HG03280 (cell line): ENCODE results near the gene SORCS3.

Source experiments
- ATAC-seq: cut with Tn5 transposase; IDR thresholded peaks from one replicate; pipeline ENCODE4 v1.9.1; 2021; ENCODE audit warnings: mild to moderate bottlenecking, moderate library complexity; ENCODE audit not compliant: unreplicated experiment

SORCS3 gene

GRCh38 chr10:105161149-105161548 is 520.1 kb downstream of the SORCS3 start:
- no peak for ATAC-seq

DNA sequence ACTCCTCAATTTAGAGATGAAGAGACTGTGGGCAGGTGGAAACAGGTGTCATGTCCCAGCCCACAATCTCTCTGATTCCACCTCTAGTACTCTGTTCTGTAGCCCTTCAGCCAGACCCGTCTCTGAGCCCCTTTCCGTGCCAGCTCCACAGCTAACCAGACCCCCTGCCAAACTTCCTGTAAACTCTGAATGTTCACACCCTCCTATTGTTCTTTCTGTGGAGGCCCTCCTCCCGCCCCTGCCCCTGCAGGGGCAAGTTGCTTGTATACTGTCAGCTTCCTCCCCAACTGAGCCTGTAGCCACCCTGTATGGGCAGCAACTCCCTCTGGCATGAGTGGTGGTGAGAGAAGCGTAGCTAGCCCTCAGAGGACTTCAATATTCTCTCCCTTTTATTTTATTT is 520.7 kb downstream of the SORCS3 start:
- ATAC-seq: no peak

DNA sequence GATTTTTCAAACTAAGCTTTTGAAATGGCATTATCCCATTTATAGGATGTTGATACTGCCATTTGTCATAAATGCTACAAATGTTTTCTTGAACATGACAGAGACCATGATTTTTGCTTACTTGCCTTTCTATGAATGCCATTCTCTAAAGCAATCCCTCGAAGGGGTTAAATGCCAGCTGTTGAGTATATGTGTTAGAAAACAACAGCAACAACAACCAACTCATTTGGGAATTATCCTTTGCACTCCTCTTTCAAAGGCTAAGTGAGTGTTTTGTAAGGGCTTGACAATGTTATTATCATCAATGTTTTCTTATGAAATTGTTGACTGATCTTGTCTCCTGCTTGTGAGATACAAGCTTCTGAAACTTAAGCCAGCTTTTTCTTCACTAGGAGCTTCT is 529.4 kb downstream of the SORCS3 start:
- no peak for ATAC-seq

DNA sequence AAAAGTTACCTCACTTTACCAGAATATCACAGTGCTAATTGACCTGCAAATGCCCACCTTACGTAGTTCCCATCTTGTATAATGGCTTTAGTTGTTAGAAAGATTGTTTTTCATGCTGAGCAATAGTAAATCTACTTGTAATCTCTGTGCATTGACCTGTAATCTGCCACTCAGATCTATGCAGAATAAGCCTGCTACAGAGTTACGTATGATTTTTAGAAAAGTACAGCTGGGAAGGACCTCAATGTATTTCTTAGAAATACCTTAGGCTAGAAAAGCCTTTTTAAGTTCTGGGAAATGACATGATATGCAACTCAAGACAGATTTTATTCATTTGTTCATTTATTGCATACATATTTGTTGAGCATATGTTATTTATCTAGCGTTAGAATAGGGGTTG is 530.9 kb downstream of the SORCS3 start:
- ATAC-seq: no peak

DNA sequence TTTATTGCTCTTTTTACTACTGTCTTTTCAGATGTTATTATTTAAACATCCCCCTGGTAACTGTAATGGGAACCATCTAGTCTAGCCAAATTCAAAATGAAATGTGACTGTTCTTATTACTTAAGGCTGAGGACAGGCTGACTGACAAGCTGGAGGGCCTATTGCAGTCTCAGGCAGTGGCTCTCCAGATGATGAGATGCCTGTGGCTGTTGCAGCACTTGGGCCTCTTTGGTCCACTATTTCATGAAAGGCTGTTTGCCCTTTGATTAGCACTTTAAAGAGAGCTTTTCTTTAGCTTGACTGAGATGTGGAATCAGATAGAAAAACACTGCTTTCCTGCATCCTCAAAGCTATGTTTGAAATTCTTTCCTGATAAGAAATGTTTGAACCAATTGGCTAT is 540.5 kb downstream of the SORCS3 start:
- ATAC-seq: no peak

DNA sequence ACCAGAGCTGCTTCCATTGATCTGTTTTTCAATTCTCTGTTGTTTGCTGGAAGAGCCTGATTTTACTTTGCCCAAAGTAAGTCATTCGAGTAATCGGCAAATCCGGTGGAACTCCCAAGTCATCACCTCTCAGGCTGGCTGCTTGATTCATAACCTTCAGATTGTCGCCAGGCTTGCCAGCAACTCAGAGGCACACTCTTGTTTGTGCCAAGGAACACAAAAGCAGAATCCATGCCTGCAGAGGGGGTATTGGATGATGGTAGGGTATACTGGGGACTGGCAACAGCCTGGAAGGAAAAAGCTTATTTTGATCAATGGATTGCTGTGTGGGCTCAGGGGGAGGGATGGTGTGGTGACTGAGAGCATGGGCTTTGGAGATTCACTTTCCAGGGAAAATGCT is 542.4 kb downstream of the SORCS3 start:
- no peak for ATAC-seq

DNA sequence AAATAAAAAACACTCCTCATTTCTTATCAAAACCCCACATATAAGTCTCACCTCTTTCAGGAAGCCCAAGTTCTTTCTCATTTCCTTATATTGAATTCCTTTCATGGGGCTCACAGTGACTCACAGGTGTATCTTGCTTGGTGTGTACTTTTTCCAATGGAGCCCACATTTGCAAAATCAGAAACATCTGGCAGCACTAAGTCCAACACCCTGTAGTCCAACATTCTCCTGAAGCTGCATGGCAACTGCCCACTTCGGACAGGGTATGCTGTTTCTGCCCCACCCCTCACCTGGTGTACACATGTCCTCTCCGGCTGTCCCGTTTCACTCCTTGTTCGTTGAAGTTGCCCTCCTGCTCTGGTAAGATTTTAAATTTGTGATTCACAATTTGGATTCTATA is 544.1 kb downstream of the SORCS3 start:
- ATAC-seq: no peak

DNA sequence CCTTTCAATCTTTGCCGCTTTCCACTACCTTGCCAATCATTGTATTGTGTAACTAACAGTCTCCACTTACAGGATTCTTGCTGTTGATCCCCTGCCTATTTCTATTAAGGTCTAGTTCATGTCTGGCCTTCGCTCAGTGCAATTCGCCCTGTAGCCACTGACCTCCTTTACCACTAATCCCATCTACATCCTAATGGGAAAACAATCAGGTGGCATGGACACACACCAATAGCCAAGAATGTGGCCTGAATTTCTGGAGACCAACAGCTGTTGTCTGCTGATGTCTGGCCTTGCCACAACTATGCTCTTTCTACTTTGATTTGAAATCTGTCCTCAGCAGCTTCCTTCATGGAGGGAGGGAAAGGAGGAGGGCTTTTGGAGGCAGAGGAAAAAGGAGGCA is 546.2 kb downstream of the SORCS3 start:
- ATAC-seq: no peak

DNA sequence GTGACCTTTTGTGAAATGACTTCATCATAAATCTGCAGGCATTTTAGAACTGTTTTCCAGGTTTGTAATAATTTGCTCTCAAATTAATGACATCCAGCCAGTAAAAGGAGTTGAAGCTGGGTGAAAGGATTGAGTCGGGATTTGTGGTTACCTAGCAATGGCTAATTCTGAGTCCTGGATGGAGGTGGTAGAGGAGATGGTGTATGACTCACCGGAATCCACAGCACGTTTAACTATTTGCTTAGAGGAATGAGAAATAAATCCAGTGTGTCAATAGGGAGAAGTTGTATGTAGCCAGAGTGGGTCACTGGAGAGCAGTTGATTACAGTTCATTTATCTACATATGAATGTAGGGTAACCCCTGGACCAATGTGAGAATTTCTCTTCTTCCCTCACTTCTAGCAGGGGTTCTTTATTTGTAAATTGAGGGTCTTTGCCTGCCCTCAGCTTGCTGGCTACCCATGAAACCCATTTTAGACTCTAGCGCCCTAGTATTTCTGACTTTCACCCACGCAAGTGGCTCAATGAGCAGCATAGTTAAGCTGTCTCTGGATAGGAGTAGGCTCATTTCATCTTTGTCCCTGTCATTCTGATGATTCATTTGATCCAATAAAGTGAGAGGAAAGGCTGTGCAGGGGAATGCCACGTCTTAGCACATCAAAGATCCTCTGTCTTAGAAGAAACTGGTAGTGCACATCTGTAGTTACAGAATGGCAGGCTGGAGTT is 547.8 kb downstream of the SORCS3 start:
- no peak for ATAC-seq

DNA sequence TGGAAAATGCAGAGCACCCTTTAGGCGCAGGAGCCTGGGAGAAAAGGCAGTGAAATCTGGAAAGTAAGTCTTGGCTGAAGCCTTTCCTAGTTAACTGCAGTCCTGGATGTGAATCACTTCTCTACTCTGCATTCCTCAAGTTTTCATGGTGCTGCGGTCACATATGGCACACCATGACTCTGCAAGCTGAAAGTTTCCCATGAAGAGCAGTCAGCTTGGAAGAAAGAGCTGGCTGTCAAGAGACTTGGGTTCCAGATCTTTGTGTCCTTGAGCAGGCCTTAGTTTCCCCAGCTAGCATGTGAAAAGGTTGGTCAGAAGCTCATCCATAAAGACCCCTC is 548.3 kb downstream of the SORCS3 start:
- no peak for ATAC-seq

DNA sequence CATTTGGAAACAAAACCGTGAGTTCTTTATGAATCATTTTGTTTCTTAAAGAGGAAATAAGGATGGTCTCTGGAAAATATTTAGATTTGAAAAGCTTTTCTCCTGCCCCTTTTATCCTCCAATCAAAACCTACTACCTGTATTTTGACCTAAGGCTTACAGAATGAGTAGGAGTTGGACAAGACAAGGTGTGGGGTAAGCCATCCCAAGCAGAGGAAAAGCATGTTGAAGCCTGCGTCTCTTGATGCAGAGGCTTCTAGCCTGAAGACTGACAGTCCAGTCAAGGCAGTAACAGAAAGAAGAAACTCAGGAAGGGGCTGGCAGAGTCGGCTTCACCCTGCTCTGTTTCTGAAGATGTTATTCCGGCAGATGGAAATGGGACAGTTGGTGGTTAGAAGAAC is 551.1 kb downstream of the SORCS3 start:
- ATAC-seq: no peak

- no peak for ATAC-seq
Measured at GRCh38 chr10:105192861-105193260, 551.8 kb downstream of the SORCS3 start.

DNA sequence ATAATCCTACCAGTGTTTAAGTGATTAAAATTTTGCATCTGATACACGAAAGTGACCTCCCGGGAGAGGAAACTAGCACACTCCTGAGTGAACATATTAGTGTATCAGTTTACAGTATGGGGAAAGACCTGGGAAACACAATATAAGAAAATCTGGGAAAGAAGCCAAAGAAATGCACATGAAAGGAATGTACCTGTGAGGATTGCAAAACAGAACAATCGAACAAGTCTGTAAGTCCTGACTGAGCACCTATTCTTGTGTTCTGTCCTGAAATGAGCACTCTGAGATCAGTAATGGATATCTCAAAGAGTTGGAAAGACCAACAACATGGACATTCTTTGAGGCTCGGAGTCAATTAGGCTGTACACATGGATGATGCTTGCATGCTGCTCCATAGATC is 554.7 kb downstream of the SORCS3 start:
- ATAC-seq: no peak

- no peak for ATAC-seq
Measured at GRCh38 chr10:105197598-105198364, 556.7 kb downstream of the SORCS3 start.

GRCh38 chr10:105206616-105207015 is 565.5 kb downstream of the SORCS3 start:
- no peak for ATAC-seq

DNA sequence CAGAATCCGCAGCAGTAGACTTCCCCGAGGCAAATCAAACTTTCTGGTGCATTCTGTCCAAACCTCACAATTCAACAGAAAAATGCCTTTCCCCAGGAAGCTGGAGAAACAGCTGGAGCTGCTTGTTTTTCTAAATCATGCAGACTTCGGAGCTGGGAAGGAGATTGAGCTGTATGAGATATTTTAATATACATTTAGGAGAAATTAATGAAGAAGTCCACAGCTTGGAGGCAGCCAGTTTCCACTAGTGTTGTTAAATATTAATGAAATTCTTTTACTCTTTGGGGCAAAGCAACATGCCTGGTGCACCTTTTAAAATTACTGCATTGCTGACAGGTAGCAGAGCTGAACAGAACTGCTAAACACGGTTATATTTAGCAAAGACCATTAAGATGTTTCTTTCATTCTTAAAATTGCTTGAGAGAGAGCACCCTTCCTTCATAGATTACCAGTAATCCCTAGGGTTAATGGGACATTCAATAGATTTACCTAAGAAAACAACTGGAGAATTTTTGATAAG is 566.4 kb downstream of the SORCS3 start:
- ATAC-seq: no peak

GRCh38 chr10:105210546-105210945 is 569.5 kb downstream of the SORCS3 start:
- no peak for ATAC-seq

- ATAC-seq: no peak
Measured at GRCh38 chr10:105237685-105238084, 596.6 kb downstream of the SORCS3 start.

DNA sequence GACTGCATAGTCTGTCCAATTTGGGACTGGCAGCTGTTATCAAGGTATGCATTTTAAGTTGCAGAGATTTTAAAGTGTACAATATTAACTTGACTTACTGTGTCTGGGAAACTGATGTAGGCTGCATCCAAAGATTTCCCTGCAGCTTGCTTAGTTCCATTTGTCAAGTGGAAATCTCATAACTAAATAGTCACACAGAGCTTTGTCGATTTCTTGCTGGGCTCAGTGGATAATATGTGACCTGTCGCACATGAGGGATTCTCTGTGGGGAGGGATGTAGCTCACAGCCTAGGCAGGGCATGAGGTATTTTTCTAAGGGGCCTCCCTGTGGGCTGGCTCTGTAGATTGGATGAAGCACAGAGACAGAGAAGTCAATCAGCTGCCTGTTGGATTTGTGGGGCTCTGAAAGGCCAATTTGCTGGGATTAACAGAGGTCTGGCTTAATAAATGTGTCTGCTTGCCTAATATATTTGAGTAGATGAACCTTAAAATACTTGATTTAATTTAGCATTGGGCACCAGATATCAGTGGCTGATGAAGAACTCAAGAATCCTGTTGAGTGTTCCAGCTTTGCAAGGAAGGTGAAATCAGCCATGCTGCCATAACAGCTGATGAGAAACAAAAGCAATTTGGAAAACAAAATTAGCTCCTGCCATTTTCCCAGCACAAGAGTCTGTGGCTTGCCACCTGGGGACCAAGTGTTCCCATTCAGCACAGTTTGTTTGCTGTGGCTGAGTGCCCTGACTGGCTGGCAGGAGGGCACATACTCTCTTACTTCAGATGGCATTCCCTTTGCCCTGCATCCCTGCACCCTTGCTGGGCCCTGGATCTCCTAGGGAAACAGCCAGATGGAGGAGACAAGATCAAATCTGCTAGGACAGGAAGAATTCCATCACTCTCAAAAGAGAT is 598.5 kb downstream of the SORCS3 start:
- no peak for ATAC-seq

DNA sequence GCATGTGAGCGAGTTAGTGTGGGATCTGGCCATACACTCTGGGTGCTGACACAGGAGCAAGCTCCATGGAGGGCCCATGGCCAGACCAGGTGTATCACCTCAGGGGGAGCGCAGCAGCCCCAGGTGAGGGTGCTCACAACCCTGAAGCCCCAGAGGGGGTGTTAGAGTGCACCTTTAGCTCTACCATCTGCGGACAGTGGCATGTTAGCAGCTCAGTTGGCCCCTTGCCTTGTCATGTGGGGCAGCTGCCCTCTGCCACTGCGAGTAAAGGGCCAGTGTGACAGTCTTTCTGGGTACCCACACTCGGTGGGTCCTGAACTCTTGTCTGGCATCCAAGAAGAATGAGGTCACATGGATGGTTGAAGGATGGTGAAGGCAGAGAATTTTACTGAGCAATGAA is 600.2 kb downstream of the SORCS3 start:
- no peak for ATAC-seq

- no peak for ATAC-seq
Measured at GRCh38 chr10:105243381-105243780, 602.3 kb downstream of the SORCS3 start.
